Right renal cortex interstitium (tissue), 3 donors: ENCODE measurements around the gene ALLC. TPM values are rescaled to one million over a fixed set of nuclear protein-coding genes. Genes with fewer than 3 reads are reported as not detected.

Source experiments
- DNase-seq, 3 donors: peaks; one replicate each; pipeline ENCODE4 v3.0.0-alpha.2; 2013; ENCODE audit warnings: low read depth in 3 of 3, low spot score in 2 of 3
- polyA plus RNA-seq, 3 donors: library from polyadenylated mRNA; unstranded; fragments of 120-200 nt; gene quantifications; one replicate each; pipeline ENCODE4 v1.2.1, GENCODE V29; 2013; ENCODE audit not compliant: insufficient read length in 3 of 3

ALLC gene
- polyA plus RNA-seq, 3 donors, result not detected

DNA sequence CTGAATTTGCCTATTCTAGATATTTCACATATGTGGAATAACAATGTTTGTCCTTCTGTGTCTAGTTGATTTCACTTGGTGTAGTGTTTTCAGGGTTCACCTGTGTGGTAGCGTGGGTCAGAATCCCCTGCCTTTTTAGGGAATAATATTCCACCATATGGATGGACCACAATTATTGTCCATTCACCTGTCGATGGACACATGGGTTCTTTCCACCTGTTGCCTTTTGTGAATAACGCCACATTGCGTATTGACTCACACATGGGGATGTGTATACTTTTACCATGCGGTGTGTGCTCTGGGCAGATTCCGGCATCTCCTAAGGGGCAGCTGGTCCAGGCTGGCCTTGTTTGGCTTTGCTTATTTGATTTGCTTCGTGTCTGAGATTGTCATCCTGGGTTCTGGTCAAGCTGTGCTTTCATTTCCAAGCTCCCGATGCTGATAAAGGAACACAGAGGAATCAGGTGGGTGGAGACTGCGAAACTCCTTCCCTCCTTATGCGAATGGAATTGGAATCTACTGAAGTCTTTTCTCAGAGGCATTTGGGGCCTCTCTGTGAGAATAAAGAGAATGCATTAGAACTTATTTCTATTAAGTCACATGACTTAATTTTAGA, 18.9 kb upstream of the ALLC start:
- no peak for DNase-seq

DNA sequence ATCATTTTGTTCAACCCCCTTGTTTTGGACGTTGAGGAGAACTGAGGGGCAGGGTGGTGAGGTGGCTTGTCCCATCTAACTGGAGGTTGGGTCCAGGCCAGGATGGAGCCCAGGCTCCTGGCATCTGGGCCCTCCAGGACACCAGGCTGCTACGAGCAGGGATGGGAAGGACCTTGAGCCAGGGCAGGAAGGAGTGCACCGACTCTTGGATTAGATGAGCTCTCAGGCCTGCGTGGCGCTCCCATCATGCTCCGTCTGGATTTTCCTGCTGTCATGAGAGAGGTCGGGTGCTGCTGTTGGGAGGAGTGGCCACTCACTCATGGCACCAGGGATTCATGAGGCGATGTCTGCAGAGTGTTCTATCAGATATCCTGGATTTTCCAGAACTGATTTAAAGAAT, 18.3 kb upstream of the ALLC start:
- no peak for DNase-seq

DNA sequence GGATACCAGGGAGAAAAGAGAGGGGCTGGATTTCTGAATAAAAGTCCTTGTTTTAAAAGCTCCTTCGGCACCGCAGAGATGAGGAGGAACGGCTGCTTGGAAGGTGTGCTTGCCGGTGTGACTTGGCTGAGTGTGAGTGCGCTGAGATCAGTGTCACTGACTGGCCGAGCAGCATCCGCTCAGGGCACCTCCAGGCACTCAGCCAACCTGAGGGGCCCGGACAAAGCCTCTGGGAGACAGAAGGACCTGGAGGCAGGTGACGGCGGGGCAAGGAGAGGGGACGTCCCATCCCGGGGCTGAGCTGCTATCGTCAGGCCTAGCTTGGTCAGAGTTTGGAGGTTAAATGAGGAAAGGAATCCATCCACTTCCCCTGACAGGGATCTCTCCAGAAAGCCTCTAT, 16.8 kb upstream of the ALLC start:
- DNase-seq, result no peak

DNA sequence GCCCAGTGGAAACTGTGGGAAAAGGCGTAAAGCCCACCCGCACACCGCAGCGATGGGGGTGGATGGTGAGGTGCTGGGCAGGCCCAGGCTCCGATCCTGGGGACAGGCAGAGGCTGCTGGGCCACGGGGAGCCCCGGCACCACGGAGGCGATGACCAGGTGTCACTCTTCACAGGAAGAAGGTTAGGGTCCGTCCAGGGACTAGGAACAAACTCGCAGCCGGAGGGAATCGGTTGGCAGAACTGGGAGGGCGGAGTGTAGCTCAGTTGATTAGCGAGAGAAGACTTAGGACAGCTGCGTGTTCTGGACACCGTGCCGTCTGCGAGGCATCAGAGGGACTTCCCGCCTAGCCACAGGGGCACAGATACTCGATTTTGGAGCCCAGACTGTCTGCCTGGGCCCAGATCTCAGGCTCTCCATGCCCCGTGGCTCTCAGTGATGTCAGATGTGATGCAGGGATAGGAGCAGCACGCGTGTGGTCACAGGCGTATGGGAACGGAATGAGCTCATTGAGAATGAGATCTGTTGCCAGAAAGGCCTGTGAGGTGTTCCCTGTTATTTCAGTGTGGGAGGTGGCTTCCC, 16.1 kb upstream of the ALLC start:
- no peak for DNase-seq

- DNase-seq, result no peak
Measured at GRCh38 chr2:3642521-3643215, 15.3 kb upstream of the ALLC start.

DNA sequence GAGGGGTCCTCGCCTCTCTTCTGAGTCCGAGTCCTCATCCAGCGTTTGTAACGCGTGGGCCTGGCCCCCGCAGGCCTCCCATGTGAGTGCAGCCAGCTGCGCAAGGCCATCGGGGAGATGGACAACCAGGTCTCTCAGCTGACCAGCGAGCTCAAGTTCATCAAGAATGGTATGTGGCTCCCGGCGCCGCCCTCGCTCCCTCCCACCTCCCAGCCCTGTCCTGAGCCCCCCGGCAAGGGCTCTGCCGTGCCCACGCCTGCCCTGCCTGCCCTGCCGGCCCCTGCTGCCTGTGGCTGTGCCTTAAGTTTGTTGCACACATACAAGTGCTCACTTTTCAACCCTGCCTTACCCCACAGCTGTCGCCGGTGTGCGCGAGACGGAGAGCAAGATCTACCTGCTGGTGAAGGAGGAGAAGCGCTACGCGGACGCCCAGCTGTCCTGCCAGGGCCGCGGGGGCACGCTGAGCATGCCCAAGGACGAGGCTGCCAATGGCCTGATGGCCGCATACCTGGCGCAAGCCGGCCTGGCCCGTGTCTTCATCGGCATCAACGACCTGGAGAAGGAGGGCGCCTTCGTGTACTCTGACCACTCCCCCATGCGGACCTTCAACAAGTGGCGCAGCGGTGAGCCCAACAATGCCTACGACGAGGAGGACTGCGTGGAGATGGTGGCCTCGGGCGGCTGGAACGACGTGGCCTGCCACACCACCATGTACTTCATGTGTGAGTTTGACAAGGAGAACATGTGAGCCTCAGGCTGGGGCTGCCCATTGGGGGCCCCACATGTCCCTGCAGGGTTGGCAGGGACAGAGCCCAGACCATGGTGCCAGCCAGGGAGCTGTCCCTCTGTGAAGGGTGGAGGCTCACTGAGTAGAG, 14.4 kb upstream of the ALLC start:
- DNase-seq, result no peak

DNA sequence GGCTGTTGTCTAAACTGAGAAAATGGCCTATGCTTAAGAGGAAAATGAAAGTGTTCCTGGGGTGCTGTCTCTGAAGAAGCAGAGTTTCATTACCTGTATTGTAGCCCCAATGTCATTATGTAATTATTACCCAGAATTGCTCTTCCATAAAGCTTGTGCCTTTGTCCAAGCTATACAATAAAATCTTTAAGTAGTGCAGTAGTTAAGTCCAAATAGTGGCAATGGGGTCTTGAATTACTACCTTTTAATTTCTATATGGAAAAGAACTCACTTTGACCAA, 13.8 kb upstream of the ALLC start:
- no peak for DNase-seq

DNA sequence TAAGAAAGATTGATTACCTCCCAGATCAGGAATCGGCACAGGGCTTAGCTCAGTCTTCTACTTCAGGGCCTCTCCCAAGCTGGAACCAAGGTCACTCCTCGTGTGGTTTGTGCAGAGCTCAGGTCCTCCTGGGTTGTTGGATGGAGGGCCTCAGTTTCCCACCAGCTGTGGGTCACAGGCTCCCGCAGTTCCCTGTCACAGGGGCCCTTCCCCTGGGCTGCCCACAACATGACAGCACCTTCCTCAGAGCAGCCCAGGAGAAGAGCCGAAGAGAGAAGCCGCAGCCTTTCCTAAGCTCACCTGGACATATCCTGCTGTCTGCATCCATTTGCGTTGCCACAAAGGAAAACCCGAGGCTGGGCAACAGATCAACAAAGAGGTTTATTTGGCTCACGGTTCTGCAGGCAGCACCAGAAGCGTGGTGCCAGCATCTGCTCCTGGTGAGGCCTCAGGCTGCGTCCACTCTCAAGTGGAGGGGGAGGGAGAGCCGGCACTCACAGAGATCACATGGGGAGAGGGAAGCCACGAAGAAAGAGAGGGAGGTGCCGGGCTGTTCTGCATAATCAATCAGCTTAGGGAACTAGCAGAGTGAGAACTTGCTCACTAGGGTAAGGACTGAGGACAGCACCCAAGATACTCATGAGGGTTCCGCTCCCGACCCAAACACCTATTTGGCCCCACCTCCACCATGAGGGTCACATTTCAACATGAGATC, 13.0 kb upstream of the ALLC start:
- no peak for DNase-seq

DNA sequence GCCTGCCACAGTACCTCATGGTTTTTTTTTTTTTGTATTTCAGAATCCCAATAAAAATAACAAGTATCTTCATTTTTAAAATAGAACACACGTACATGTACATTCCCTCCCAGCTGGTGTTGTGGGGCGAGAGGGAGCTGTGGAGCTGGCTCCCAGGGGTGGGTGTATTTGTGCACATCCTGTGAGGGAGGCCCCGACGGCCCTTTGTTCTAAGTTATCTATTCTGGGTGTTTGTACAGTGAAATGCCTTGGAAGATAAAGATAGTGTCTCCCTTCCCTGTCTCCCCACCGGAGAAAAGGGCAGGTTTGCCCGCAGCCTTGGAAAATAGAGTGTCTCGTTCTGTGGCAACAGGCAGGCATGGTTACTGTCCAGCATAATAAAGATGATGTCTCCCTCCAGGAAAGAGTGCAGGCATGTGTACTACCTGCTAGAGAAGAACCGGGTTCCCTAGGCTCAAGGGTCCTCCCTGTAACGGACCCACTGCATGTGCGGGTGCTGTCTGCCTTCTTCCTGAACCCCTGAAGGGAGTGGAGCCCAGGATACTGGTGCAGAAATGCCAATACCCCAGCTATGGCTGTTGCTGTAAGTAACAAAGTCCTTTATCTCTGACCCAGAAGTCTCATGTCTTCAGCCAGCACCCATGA, 12.1 kb upstream of the ALLC start:
- DNase-seq, result no peak

DNA sequence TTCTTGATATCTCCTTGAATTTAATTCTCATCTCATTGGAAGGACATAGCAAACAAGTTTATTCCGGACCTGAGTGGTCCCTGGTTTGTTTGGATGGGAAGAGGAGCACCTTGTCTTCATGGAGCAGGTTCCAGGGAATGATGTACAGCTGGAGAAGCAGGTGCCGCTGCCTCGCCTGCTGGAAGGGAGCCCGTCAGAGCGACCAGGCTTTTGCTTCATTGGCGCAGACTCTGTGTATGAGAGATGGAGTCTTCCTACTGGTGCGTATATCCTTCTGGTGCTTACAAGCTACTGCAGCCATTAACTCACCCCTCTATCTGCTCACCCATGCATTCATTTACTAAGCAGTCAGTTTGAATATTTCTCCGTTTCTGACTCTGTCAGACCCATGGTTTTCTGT, 11.6 kb upstream of the ALLC start:
- no peak for DNase-seq

- DNase-seq, result no peak
Measured at GRCh38 chr2:3647246-3647645, 10.8 kb upstream of the ALLC start.

DNA sequence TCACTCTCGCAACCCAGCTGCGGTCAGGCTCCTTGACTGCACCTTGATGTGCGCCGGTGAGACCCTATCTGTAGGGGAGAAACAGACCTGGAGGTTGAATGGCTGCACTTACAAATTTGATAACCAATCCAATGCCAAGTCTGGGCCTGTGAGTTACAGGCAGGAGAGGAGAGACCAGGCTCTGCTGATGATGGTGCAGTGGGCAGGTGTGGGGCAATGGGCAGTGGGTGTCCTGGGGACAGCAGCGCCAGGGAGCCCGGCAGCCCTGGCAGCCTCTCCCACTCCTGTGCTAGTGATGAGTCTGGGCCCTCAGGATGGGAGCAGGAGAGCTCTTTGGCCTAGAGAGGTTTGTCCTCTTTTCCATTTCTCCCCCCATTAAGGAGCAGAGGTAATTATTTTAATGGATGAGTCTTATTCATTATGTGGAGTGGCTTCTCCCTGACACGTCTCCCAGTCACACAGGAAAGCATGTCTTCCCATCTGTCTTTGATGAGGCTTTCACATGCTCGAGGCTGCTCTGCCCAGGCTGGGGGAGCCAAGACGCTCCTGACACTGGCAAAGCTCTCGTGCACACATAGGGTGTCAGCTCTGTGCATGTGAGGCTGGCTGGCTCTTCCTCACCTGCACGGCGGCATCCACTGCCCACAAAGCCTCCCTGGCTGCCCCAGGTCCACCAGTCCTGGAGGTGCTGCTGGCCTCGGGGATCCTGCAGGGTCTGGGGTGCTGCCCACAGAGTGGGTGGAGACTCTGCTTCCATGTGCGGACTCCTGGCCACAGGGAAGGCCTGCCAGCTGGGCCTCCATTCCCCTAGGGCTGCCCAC, 10.0 kb upstream of the ALLC start:
- no peak for DNase-seq

DNA sequence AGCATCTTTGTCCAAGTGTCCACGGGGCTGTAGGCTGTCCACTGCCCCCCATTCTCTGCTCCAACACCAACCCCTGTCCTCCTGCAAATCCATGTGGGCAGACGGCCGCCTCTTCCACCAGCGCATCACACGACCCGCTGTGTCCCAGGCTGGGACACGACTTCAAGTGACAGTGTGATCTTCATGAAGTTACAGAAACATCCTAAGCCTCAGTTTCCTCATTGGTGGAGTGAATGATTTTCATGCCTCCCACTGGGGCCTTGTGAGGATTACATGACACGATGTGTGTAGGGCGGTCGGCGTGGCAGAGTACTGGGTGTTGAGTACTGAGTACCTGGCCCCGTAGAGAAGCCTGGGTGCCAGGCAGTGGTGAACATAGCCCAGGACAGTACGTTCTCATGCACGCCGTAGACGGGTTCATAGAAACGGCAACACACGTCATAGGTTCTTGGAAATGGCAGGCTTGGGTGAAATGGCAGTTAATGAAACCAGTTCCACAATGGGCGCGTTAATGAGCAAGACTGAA, 9.3 kb upstream of the ALLC start:
- DNase-seq, result no peak

GRCh38 chr2:3649581-3649980, 8.4 kb upstream of the ALLC start:
- DNase-seq, result no peak

- no peak for DNase-seq
Measured at GRCh38 chr2:3650140-3650920, 7.7 kb upstream of the ALLC start.

GRCh38 chr2:3651691-3652648, 6.0 kb upstream of the ALLC start:
- peak in 2 of 3 donors; percentile 36 to 52 for DNase-seq

DNA sequence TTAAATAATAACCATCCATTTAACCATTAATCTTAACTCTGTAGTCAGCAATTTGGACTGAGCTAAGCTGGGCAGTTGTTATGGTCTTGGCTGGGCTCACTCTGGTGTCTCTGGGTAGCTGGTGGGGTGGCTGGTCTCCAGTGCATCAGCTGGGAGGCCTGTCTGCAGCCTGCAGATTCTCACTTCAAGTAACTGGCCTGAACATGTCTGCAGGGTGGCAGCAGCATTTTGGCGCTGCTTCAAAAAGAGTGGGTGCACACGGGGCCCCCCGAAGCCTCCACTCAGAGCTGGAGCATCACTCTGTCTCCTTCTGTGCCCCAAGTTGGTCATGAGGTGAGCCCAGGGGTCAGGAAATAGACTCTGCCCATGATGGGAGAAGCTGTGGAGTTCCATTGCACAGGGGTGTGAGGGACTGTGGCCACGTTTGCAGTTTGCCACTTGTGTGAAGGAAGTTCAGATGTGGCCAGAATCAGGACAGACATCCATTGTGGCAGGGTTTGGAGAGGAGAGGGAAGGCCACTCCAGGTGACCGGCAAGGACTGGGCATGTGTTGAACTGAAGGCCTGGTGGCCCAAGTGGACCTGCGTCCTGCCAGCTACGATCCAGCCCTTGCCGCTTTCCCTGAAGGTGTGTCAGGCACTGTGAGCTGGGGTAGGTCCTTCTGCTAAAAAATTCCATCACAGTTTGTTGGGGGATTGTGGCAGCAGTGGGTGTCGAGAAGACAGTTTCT, 4.9 kb upstream of the ALLC start:
- no peak for DNase-seq
